Activated CD8-positive, alpha-beta memory T cell treated with anti-CD3 and anti-CD28 coated beads, Interleukin-2, amount 50 U/mL, for 1 hour (primary cell): ENCODE data around the gene CD28.
"Not testable (repeated sequence)": the region's sequence is repeated elsewhere in the genome, so short reads cannot be mapped to it uniquely, and the experiment has no call there.

Source experiments
- DNase-seq: peaks from one replicate; pipeline ENCODE4 v3.0.0-alpha.2; 2020; ENCODE audit errors: extremely low read depth

CD28 gene

GRCh38 chr2:203748331-203749126 lies 42.1 kb downstream of the CD28 start:
- no peak for DNase-seq

- DNase-seq: no peak
Observed at GRCh38 chr2:203750346-203751068, 44.1 kb downstream of the CD28 start.

- DNase-seq: no peak
Observed at GRCh38 chr2:203751685-203752271, 45.3 kb downstream of the CD28 start.

GRCh38 chr2:203756161-203756560 lies 49.7 kb downstream of the CD28 start:
- DNase-seq: no peak

GRCh38 chr2:203758841-203759689 lies 52.6 kb downstream of the CD28 start:
- DNase-seq: no peak

- no peak for DNase-seq
Observed at GRCh38 chr2:203759690-203760365, 53.4 kb downstream of the CD28 start.

- DNase-seq: no peak
Observed at GRCh38 chr2:203761121-203761520, 54.7 kb downstream of the CD28 start.

GRCh38 chr2:203763241-203763937 lies 57.0 kb downstream of the CD28 start:
- no peak for DNase-seq

GRCh38 chr2:203763938-203764664 lies 57.7 kb downstream of the CD28 start:
- DNase-seq: no peak

- DNase-seq: no peak
Observed at GRCh38 chr2:203772456-203773165, 66.2 kb downstream of the CD28 start.

GRCh38 chr2:203774760-203775159 lies 68.3 kb downstream of the CD28 start:
- DNase-seq: no peak

- no peak for DNase-seq
Observed at GRCh38 chr2:203775684-203776083, 69.2 kb downstream of the CD28 start.

GRCh38 chr2:203777030-203777429 lies 70.6 kb downstream of the CD28 start:
- DNase-seq: no peak

GRCh38 chr2:203779477-203780073 lies 73.1 kb downstream of the CD28 start:
- DNase-seq: not testable (repeated sequence)

GRCh38 chr2:203780231-203780630 lies 73.8 kb downstream of the CD28 start:
- DNase-seq: no peak

- DNase-seq: no peak
Observed at GRCh38 chr2:203781151-203781550, 74.7 kb downstream of the CD28 start.

- peak; percentile 53 for DNase-seq
Observed at GRCh38 chr2:203782262-203782976, 76.0 kb downstream of the CD28 start.

GRCh38 chr2:203783496-203784203 lies 77.2 kb downstream of the CD28 start:
- DNase-seq: no peak
